Cardiac ventricle fibroblast (primary cell): ENCODE measurements around the gene UBE2G1. TPM values are rescaled to one million over a fixed set of nuclear protein-coding genes. Genes with fewer than 3 reads are reported as not detected.

Experiments
- total RNA-seq: library from RNA; depleted of rRNA; stranded (reverse); fragments of >200 nt; gene quantifications from 2 replicates; pipeline ENCODE4 v1.2.3, GENCODE V29; 2015

The UBE2G1 gene
- 27.8 and 37.3 TPM in 2 replicates for total RNA-seq

GRCh38 chr17:4366327-4367063 lies at the start of gene UBE2G1:
Gene UBE2G1, minus strand, starts transcription at chr17:4366675. Its CDS starts 359 bp downstream, at chr17:4366316.

GRCh38 chr17:4263282-4264215 lies 102.9 kb downstream of the UBE2G1 start, which contains the start of gene ANKFY1:
Gene ANKFY1, minus strand, starts transcription at chr17:4263979. Its CDS starts 38 bp downstream, at chr17:4263941.

Other genes starting within 250 kb of the UBE2G1 start
- 22.0 and 24.5 TPM in 2 replicates for gene ZZEF1, start 223.6 kb downstream of the UBE2G1 start, total RNA-seq
- gene CYB5D2, start 223.5 kb downstream of the UBE2G1 start, total RNA-seq: 36.6 and 49.7 TPM in 2 replicates
- gene ANKFY1, start 102.7 kb downstream of the UBE2G1 start, total RNA-seq: 39.3 and 39.6 TPM in 2 replicates
- not detected in 2 replicates for gene SPNS3, start 67.3 kb upstream of the UBE2G1 start, total RNA-seq
- 0.24 TPM in 1 of 2 replicates, not detected in the other for gene SPNS2, start 132.2 kb upstream of the UBE2G1 start, total RNA-seq
- gene MYBBP1A, start 188.7 kb upstream of the UBE2G1 start, total RNA-seq: 49.3 and 58.6 TPM in 2 replicates
- not detected in 2 replicates for gene GGT6, start 193.9 kb upstream of the UBE2G1 start, total RNA-seq
- gene SMTNL2, start 217.9 kb upstream of the UBE2G1 start, total RNA-seq: not detected in 2 replicates